ENCODE measurements around the gene CFAP61.

CFAP61 gene

GRCh38 chr20:20184149-20184548 lies 131.8 kb downstream of the CFAP61 start:
- no peak for DNase-seq

DNA sequence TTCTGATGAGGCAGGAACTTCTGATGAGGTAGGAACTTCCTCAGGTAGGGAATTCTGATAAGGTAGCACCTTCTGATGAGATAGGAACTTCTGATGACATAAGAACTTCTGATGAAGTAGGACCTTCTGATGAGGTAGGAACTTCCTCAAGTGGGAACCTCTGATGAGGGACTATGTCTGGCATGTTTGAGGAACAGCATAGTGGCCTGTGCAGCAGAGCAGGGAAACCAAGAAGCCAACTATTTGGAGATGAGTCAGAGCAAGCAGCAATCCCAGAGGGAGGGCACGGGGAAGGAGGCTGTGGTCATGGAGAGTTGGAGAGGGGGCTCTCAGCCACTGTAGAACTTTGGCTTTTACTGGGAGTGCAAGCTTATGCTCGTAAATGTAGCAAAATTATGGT lies 132.4 kb downstream of the CFAP61 start:
- DNase-seq = no peak

GRCh38 chr20:20188647-20189046 lies 136.3 kb downstream of the CFAP61 start:
- DNase-seq = no peak

DNA sequence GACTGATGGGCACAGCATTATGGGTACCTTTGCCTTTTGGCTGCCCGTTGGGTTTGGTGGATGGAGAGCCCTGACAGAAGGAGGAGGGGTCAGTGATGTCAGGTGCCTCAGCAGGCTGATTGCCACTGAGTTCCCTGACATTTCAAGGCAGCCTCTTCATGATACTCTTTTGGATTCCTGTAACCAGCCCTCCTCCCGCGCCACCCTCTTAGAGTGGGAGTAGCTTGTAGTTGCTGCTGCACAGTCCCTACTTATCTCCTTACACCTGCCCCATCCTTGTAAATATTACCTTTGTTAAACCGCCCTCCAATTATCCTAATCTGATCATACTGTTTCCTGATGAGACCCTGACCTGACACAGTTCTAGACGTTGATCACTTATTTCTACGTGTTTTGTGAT lies 140.0 kb downstream of the CFAP61 start:
- DNase-seq = no peak

GRCh38 chr20:20195021-20195705 lies 142.8 kb downstream of the CFAP61 start:
- no peak for DNase-seq

DNA sequence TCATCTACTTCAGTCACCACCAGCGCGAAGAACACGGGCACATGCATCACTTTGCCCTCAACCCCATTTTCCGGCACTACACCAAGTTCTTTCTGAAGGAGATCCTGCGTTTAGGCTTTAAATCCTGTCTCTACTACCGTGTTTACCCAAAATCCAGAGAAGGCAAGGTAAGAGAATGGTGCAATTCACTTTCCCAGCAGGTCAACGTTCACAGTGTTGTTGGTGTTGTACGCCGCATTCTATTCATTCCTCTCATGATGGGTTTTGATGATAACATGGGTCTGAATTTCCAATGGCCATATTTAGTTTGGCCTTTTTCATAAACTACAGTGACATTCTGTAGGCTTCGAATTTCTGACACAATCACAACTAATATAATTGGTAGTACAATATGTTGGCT lies 144.3 kb downstream of the CFAP61 start:
- no peak for DNase-seq

GRCh38 chr20:20198011-20198410 lies 145.7 kb downstream of the CFAP61 start:
- DNase-seq = no peak

DNA sequence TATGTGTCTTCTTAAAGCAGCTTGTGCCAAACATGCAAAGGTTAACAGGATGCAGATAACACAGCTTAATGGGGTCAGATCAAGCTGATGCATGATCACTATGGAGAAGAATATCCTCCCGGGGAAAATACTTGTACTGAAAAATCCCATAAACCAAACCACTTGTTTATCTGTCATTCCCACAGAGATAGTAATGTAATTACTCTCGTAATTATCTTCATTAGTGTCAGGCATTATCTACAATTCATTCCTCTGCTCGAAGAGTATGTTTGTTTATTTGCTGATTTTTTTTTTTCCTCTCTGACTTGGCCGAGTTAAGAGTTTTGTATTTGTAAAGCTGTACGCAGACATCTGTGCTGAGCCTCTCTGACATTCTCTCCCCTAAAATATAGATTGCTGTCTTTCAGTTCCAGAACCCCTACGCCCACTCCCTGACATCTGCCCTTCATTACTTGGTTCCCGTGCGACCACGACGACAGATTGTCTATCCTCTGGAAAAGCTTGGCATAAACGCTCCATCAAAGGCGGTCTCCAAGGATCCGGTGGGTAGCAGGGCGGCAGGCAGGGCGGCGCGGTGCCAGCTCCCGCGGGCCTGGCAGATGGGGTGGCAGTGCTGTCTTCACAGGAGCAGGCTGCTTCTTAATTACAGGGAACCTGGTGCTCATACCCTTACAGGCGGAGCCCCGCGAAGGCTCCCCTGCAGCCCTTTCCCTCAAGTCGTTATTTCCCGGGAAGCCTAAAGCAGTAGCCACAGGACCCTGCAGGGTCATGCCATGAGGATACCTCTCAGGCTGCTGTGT lies 147.2 kb downstream of the CFAP61 start:
- no peak for DNase-seq

DNA sequence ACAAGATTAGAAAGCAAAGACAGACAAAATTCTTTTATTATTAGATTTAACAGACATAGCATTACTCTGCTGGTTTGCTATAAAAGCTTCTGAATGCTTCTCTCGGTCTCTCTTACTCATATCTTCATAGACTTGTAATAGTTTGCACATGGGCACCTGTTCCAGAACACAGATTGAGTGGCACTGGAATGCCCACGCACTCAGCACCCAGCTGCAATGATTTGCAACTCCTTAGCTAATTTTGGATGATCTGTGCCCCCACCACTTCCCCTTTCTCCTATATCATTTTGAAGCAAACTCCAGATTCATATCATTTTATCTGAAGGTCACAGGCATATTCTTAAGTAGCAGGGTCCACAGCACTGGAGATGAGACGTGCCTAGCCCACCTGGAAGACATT lies 148.8 kb downstream of the CFAP61 start:
- DNase-seq = no peak

GRCh38 chr20:20201639-20202038 lies 149.3 kb downstream of the CFAP61 start:
- DNase-seq = no peak

GRCh38 chr20:20202768-20203167 lies 150.4 kb downstream of the CFAP61 start:
- DNase-seq = no peak

GRCh38 chr20:20203784-20204183 lies 151.5 kb downstream of the CFAP61 start:
- no peak for DNase-seq

DNA sequence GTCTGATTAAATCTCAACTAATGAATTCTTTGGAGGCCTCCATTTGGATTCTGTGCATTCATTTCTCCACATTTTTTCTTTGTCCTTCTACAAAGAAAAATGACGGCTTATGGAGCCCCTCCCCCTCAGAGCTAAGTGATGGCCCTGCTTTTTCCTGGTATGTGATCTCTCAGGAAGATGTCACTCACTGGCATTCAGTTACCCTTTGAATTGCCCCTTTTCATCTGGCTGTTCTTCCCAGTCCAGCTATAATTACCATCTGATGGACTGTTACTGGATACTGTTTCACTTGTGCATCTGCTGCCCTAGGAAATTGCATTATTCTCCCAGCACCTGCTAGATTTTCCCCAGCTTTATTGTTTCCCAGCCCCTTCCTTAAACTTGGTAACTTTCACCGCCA lies 151.9 kb downstream of the CFAP61 start:
- DNase-seq = no peak

GRCh38 chr20:20205141-20205861 lies 153.0 kb downstream of the CFAP61 start:
- DNase-seq = no peak

- DNase-seq = no peak
Measured at GRCh38 chr20:20205862-20206236, 153.5 kb downstream of the CFAP61 start.

- DNase-seq = no peak
Measured at GRCh38 chr20:20206788-20207187, 154.5 kb downstream of the CFAP61 start.

- DNase-seq = no peak
Measured at GRCh38 chr20:20207291-20207690, 155.0 kb downstream of the CFAP61 start.

DNA sequence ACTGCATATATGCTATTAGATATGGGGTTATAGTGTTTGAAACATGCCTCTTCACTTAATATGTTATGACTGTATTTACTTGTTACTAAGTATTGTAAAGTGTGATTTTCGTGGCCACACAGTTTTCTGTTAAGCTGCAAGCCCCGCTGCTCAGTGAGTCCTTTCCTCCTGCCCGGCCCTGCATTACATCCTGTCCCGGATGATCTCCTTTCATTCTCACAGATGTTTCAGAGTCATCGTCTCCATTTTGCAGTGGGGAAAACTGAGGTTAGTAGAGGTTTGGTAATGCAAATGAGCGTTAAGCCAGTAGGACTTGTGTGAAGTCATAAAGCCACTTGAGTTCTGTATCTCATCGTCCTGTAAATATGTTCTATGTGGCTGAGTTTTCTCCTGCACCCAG lies 155.5 kb downstream of the CFAP61 start:
- DNase-seq = no peak

- no peak for DNase-seq
Measured at GRCh38 chr20:20209684-20210083, 157.4 kb downstream of the CFAP61 start.

DNA sequence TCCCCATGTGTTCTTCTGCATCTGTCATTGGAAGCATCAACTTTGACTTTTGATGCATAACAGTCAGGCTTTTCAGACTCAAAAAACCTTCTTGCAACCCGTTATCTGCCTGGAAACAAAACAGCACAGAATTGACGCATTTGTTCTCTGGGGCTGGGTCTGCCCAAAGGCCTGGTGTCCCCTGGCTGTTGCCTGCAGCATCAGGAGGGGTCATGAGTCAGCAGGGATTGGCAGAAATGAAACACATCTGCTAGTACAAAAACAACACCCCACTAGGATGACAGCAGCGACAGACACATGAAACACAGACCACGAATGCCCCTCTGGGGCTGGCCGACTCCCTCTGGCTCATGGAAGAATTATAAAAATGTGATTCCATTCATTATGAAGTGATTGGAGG lies 158.0 kb downstream of the CFAP61 start:
- DNase-seq = no peak

GRCh38 chr20:20210943-20211273 lies 158.6 kb downstream of the CFAP61 start:
- no peak for DNase-seq

GRCh38 chr20:20211274-20211987 lies 159.1 kb downstream of the CFAP61 start:
- DNase-seq = no peak

GRCh38 chr20:20211988-20212518 lies 159.7 kb downstream of the CFAP61 start:
- no peak for DNase-seq
